Stimulated activated CD8-positive, alpha-beta memory T cell treated with anti-CD3 and anti-CD28 coated beads, Interleukin-7, amount 100 ng/mL, for 1 hour (primary cell): ENCODE results near the gene ITPK1.
"Not testable (repeated sequence)": the region's sequence is repeated elsewhere in the genome, so short reads cannot be mapped to it uniquely, and the experiment has no call there.

Source experiments
- DNase-seq, 2 donors: peaks; one replicate each; pipeline ENCODE4 v3.0.0-alpha.2; 2020; ENCODE audit warnings: low read depth in 2 of 2

ITPK1 gene

GRCh38 chr14:93084866-93085857 lies 30.6 kb downstream of the ITPK1 start:
- DNase-seq: no peak

DNA sequence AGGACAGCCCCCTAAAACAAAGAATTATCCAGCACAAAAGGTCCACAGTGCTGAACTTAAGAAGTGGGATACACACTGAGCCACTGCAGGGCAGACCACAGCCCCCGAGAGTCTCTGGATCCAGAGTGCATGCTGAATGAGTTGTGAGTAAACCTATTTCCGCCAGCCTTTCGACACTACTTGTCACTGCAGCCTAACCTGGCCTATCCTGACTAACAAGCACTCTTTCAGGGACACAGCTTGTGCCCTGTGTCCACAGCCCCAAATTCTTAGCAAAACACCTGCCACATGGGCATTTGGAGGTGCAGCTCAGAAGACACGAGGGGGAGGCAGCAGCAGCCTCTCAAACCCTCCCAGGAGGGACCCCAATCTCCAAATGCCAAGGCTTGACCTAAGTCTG lies 31.3 kb downstream of the ITPK1 start:
- DNase-seq: no peak

DNA sequence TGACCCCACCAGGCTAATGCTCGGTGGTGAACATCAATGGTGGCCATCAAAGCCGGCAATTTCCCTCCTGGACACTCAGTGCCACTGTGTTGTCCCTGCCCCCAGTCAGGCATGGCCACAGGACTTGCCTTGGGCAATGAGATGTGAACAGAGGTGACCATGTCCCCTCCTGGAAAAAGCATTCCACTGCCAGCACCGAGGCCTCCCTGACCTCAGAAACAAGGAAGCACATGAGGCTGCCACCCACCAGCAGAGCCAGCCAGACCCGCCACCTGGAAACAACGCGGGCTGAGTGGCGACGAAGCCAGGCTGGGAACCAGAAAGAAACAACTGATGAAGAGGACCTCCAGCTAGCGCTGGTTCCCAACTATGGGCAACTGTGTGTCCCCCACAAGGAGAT lies 31.8 kb downstream of the ITPK1 start:
- no peak for DNase-seq

DNA sequence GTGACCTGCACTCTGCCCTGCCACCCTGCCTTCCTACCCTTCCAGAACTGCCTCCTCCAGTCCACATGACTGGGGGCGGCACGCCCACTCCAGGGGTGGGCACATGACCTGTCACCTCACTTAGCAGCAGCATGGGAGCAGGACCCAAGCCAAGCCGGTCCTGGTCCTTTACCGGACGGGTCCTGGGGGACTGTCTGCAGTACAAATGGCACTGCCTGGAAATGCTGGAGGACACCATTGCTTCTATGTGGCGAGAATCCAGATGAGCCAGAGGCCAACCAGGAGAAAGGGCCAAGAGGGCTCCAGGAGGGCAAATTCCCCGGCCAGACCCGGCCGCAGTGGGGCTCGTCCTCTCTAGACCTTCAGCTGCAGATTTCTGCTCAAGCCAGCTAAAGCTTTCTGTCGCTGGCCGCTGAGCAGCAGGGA lies 33.1 kb downstream of the ITPK1 start:
- DNase-seq: no peak

DNA sequence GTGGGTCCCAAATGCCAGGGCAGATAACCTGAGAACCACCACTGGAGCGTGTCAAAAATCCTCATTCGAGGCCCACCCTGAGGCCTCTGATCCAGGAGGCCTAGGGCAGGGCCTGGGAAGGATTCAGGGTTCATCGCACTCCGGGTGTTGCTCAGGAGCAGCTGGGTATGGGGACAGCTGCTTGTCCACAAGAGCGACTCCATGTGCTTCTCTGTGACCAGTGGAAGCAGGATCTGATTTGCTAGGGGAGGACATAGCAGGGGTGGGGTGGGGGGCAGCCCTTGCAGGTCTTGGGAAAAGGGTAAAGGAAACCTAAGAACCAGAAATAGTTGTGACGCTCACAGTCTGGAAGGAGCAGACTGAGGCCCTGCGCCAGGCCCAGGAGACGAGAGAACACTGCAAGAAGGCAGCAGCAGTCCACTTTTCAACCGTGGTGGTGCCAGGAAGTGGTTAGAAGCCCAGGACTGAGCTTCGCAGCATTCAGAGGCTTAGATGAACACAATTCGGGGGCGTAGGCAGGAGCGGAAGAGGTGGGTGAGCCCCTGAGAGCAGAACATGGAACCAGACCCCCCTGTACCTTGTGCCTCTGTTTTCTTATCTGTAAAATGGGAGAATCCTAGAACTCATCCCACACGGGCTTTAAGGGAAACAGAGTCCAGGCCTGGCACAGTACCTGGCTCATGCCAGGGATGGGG lies 33.7 kb downstream of the ITPK1 start:
- no peak for DNase-seq

DNA sequence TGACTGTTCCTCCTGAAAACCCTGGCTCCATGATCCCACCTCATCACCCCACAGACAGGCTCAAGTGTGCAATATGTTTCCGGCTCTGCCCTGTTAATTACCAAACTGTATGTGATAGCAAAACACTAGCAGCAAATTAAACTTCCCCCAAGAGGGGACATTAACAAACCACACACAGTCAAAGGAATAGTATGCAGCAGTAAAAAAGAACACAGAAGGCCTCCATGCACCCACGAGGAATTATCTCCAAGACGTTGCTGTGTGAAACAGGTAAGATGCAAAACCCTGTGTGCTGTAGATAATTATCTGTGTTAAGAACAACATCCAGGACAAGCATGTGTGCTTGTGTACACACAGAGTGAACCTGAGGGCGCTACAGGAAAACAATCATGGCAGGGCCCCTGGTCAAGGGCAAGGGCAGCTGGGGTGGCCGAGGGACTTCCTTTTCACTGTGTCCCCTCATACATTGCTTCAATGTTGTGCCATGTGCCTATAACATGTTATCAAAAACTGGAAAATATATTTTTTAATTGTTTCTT lies 35.8 kb downstream of the ITPK1 start:
- no peak for DNase-seq

DNA sequence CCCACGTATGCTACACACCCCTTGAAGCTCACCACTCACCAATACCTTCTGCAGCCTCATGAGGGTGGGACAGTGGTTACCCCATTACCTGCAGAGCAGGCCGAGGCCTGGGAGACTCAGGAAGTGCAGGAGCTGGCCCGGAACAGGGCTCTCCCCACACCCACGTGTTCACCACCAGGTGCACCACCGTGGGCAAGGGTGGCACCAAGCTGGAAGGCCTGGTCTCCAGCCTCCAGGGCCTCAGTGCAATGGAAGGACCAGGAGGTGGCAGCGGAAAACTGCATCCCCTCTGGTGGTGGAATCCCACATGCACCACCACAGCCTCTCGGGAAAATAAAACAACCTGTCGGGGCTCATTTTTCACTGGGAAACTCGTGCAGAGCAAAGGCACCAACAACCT lies 36.4 kb downstream of the ITPK1 start:
- DNase-seq: no peak

DNA sequence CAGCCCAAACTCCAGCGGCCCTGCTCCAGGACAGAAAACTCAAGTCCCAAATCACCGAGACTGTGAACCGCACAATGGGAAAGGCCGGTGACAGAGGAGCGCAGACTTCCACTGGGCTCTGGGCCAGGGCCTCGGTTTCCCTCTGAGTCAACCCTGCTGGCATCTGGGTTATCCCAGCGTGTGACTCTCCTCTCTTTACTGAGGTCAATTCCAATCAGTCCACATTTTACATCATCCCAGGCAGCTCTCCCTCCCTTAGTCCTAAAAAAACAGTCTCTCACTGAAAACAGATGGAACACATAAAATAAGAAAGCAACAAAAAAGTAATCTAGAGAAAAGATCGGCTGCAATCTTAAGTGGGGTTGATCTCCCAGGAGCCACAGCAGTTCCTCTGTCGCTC lies 36.9 kb downstream of the ITPK1 start:
- DNase-seq: no peak

- DNase-seq: no peak
These were observed 39.0 kb downstream of the ITPK1 start for GRCh38 chr14:93076755-93077154.

DNA sequence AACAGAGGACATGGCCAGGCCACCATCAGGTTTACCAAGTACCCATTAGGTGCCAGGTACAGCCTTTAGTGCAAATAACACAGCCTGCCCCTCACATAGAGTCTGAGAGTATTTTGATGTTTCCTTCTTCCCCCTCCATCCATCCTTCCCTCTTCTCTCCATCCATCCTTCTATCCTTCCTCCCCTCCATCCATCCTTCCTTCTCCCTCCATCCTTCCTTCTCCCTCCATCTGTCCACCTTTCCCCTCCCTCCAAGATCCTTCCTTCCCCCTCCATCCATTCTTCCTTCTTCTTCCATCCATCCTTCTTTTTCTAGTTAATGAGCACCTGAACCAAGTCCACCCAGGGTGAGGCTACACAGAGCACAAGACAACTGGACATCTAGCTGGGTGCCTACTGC lies 39.8 kb downstream of the ITPK1 start:
- DNase-seq: no peak

- DNase-seq: no peak
These were observed 41.6 kb downstream of the ITPK1 start for GRCh38 chr14:93073910-93074769.

DNA sequence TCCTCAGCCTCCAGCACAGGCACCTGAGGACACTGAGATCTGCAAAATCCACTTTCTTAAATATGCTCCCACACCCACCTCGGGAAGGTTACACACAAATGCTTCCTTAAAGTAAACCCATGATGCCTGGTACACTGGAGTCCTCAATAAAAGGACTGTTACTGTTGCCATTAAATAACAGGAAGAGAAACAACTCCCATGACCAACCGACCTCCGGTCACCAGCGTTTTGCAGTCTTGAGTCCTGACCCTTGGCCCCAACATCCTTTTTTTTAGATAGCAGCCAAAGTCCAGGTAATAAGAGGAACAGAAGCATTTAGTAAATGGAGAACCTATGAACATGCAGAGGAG lies 42.4 kb downstream of the ITPK1 start:
- no peak for DNase-seq

GRCh38 chr14:93072659-93073357 lies 42.9 kb downstream of the ITPK1 start:
- no peak for DNase-seq

DNA sequence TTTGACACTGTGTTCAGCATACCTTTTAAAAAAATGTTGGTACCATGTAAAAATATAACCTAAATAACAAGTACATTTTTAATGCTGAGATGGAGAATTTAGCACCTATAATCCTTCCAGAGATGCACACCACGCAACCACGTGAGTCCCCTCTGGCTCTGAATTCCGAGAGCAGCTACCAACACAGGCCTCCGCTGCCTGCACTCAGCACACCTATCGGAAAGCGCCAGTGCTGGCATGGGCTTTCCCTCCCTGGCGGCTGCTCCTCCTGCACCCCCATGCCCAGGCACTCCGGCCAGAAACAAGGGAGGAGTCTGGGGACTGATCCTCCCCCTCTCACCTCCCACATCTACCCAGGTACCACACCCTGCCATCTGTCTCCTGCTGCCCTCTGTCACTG lies 47.0 kb downstream of the ITPK1 start:
- DNase-seq: no peak

DNA sequence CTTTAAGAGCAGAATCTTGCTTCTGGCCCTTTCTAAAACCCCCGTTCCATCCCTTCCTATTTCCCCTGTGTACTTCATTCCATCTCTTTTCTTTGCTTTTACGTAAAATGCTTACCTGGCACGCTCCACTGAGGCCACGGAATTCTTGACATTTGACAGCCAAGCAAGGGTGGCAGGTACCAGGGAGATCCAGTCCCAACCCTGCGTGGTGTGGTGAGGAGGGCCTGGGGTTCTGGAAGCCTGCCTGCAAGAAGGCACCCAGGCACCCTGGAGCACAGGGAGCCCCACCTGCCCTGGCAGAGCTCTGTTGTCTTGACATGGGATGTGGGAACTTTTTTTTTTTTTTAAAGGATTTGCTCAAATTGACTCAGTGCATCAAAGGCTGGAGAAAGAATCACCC lies 48.6 kb downstream of the ITPK1 start:
- DNase-seq: no peak

DNA sequence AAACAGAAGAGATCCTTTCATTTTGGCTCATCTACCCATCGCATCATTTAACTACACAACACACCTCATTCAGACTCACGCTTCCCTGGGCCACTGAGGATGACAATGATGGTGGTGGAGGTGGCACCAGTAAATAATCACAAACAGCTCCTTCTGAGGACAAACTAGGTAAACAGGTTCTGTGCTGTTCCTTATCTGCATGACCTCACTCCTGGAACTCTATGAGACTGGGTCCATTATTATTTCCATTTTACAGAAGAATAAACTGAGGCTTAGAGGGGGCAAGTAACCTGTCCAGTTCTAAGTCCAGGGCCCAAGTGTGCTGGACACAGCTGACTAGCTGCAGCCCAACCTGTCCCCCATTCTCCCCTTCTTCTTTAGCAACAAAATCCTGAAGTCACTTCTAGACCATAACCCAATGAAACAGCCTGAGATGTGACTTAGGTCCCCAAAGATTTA lies 50.4 kb downstream of the ITPK1 start:
- DNase-seq: no peak

DNA sequence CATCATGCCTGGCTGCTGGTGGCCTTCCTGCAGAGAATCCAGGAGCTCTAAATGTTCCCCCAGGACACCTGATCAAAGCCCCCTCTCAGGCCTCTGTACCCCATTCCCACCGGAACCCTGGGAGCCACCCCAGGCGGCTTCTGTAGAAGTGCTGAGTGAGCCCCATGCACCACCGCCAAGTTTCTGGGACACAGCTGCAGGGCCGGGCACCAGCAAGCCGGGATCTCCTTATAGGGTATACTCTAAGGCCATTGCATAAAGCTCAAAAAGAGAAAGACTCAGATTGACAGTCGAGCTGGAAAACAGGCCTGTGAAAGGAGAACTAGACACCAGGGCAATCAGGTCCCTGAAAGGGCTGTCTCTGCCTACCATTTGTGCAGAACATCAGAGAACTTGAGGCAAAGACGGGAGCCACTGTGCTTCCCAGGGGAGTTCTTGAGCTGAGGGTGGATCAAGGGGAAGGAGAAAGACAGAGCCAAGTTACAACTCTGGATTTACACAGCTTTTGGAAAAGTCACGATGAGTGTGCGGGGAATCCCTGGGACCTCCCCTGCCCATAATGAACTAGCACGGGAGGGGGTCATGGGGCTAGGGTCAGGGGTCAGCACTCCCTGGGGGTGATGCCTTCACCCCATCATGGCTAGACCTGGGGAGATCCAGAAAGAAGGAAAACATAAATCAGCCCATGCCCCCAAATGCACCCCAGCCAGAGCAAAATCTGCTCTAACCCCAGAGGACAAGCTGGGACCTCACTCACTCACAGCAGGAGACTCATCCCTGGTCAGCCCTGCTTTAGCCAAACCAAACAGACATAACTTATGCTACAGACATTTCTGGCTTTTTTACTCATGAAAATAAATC lies 51.1 kb downstream of the ITPK1 start:
- DNase-seq: no peak

DNA sequence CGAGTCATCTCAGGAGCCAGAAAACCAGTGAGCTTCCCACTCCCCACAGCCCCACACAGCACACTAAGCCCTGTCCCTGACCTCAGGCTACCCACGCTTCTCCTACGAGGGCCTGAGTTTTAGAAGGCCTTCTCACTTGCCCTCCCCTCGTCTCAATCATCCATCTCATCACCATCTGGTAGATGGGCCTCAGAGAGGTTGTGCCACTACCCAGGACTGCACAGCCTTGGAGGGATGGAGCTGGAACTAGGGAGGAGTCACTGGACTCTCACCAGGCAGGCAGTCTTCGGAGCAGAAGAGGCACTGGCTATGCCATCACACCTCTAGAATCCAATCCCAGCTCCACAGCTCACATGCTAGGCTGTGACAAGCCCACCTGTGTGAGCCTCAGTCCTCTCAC lies 52.3 kb downstream of the ITPK1 start:
- DNase-seq: no peak

DNA sequence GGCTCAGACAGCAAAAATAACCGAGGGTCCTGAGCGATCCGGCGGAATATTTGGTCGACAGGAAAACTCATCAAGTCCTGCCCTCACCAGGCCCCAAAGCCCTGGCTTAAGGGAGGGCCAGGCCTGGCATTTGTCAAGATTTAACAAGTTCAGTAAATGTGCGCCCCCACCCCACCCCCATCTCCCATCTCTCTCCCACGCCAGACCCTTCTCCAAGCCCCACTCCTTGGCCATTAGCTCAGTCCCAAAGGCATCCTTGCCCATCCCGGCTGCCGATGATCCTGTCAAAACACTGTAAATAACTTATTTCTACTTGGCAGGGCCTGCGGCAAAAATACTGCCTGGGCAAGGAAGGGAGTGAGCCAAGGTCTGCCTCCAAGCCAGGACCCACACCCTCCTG lies 52.8 kb downstream of the ITPK1 start:
- no peak for DNase-seq

DNA sequence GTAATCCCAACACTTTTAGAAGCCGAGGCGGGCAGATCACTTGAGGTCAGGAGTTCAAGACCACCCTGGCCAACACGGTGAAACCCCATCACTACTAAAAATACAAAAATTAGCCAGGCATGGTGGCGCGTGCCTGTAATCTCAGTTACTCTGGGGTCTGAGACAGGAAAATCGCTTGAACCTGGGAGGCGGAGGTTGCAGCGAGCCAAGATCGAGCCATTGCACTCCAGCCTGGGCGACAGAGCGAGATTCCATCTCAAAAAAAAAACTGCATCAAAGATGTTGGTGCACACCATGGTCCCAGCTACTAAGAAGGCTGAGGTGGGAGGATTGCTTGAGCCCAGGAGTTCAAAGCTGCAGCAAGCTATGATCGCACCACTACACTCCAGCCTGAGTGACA lies 53.7 kb downstream of the ITPK1 start:
- not testable (repeated sequence) for DNase-seq
